Endothelial cell (in vitro differentiated cells): ENCODE measurements around the gene EPHB4. TPM values are rescaled to one million over a fixed set of nuclear protein-coding genes. Genes with fewer than 3 reads are reported as not detected.

Experiments used
- DNase-seq: peaks from one replicate; pipeline ENCODE4 v3.0.0; 2021; ENCODE audit warnings: low spot score
- H3K27ac Mint-ChIP-seq: one replicate; pipeline ENCODE4 v1.8.0; 2021; ENCODE audit warnings: mixed read lengths, inconsistent platforms; ENCODE audit not compliant: unreplicated experiment
- H3K27me3 Mint-ChIP-seq: one replicate; pipeline ENCODE4 v1.8.0; 2021; ENCODE audit warnings: mild to moderate bottlenecking, moderate library complexity, mixed read lengths, inconsistent platforms; ENCODE audit not compliant: unreplicated experiment
- H3K36me3 Mint-ChIP-seq: one replicate; pipeline ENCODE4 v1.8.0; 2021; ENCODE audit warnings: mild to moderate bottlenecking, low read depth, mixed read lengths, inconsistent platforms; ENCODE audit not compliant: unreplicated experiment
- H3K4me1 Mint-ChIP-seq: one replicate; pipeline ENCODE4 v1.8.0; 2021; ENCODE audit warnings: mild to moderate bottlenecking, mixed read lengths, inconsistent platforms; ENCODE audit not compliant: unreplicated experiment
- H3K4me3 Mint-ChIP-seq: one replicate; pipeline ENCODE4 v1.8.0; 2021; ENCODE audit warnings: mild to moderate bottlenecking, mixed read lengths, inconsistent platforms; ENCODE audit not compliant: unreplicated experiment
- H3K9me3 Mint-ChIP-seq: one replicate; pipeline ENCODE4 v1.8.0; 2021; ENCODE audit warnings: mixed read lengths, inconsistent platforms; ENCODE audit not compliant: unreplicated experiment
- total RNA-seq: library from RNA; stranded (reverse); fragmentation: NEBNext Ultra II Directional; extraction: Animal tissue kit (Norgen Biotek cat#: 25700); gene quantifications from one replicate; pipeline ENCODE4 v1.2.1, GENCODE V29; 2021; ENCODE audit not compliant: unreplicated experiment
- TF ChIP-seq, protein P1 (sequence below): fragments of 200-600 bp; sonication (generic); IDR thresholded peaks from one replicate; pipeline ENCODE4 v1.5.0; 2021; ENCODE audit warnings: antibody characterized with exemption; ENCODE audit not compliant: unreplicated experiment

Gene EPHB4
- total RNA-seq, 1 donor from 2014 or later, result 288 TPM

DNA sequence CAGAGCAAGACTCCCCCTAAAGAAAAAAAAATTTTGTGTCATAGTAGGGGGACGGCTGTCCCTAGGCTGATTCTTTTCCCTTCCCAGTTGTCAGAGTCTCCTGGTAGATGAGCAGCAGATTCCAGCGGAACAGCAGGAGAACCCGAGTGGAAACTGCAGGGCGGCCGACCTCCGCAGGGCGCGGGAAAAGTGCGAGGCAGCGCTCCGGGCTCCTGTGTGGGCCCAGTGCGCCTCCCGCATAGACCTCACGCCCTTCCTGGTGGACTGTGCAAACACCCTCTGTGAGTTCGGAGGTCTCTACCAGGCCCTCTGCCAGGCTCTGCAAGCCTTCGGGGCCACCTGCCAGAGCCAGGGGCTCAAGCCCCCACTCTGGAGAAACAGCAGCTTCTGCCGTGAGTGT is 48.0 kb downstream of the EPHB4 start:
- TF ChIP-seq, protein P1, sequence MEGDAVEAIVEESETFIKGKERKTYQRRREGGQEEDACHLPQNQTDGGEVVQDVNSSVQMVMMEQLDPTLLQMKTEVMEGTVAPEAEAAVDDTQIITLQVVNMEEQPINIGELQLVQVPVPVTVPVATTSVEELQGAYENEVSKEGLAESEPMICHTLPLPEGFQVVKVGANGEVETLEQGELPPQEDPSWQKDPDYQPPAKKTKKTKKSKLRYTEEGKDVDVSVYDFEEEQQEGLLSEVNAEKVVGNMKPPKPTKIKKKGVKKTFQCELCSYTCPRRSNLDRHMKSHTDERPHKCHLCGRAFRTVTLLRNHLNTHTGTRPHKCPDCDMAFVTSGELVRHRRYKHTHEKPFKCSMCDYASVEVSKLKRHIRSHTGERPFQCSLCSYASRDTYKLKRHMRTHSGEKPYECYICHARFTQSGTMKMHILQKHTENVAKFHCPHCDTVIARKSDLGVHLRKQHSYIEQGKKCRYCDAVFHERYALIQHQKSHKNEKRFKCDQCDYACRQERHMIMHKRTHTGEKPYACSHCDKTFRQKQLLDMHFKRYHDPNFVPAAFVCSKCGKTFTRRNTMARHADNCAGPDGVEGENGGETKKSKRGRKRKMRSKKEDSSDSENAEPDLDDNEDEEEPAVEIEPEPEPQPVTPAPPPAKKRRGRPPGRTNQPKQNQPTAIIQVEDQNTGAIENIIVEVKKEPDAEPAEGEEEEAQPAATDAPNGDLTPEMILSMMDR, result no peak
- Mint-ChIP-seq H3K36me3 (no peaks in the 10 kb centered on the region), H3K4me3 (no peak overlapping the region), H3K4me1 (no peaks in the 10 kb centered on the region), H3K9me3 (no peaks in the 10 kb centered on the region), H3K27me3 (no peaks in the 10 kb centered on the region), H3K27ac (no peak overlapping the region)
- no peak for DNase-seq

DNA sequence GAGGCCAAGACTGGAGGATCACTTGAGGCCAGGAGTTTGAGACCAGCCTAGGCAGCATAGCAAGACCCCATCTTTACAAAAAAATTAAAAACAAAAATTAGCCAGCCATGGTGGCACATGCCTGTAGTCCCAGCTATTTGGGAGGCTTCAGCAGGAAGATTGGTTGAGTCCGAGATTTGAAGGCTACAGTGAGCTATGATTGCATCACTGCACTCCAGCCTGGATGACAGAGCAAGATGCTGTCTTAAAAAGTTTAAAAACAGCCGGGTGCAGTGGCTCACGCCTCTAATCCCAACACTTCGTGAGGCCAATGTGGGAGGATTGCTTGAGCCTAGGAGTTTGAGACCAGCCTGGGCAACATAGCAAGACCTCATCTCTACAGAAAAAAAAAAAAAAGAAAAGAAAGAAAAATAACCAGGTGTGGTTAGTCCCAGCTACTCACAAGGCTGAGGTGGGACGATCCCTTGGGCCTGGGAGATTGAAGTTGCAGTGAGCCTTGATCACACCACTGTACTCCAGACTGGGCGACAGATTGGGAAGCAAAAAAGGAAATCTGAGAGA is 49.2 kb downstream of the EPHB4 start:
- TF ChIP-seq, protein P1, result no peak

DNA sequence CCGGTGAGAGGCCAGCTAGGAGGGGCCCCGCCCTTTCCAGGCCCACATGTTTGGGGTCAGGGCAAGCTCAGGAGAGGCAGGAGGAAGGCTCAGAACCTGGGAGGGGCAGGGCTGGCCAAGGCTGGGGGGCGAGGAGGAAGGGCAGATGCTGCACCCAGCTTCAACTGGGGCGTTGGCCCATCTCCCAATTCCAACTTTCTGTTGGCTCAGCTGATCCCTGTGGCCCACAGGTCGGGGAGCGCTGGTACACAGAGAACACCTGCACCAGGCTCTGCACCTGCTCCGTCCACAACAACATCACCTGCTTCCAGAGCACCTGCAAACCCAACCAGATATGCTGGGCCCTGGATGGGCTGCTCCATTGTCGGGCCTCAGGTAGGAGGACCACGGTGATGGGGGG is 53.8 kb downstream of the EPHB4 start:
- no peak overlapping the region for H3K27ac Mint-ChIP-seq
- TF ChIP-seq, protein P1, result no peak
- no peak for DNase-seq
- H3K9me3 Mint-ChIP-seq, result no peaks in the 10 kb centered on the region
- no peaks in the 10 kb centered on the region for H3K36me3 Mint-ChIP-seq
- H3K4me1 Mint-ChIP-seq, result no peaks in the 10 kb centered on the region
- peaks cover 4% of the 10 kb centered on the region for H3K27me3 Mint-ChIP-seq
- H3K4me3 Mint-ChIP-seq, result no peak overlapping the region

More for the DNA sequence above, 49.2 kb downstream of the EPHB4 start:
- H3K36me3 Mint-ChIP-seq, result no peaks in the 10 kb centered on the region
- no peak overlapping the region for H3K27ac Mint-ChIP-seq
- H3K4me3 Mint-ChIP-seq, result no peak overlapping the region
- no peaks in the 10 kb centered on the region for H3K9me3 Mint-ChIP-seq
- peaks cover under 1% of the 10 kb centered on the region for H3K27me3 Mint-ChIP-seq
- no peaks in the 10 kb centered on the region for H3K4me1 Mint-ChIP-seq
- no peak for DNase-seq

DNA sequence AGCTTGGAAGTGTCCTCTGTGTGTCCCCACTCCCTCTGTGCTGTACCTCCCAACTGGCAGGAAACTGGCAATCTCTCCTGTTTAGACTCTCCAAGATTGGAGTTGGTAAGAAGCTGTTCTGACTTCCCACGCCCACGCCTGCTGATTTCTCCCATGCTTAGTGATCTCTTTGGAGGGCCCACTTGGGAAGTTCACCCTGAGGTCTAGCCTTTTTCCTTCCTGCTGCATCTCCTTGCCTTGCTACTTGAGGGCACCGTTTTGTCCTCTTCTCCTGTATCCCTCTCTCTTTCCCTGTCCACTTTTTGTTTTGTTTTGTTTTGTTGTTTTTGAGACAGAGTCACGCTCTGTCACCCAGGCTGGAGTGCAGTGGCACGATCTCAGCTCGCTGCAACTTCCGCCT is 58.5 kb downstream of the EPHB4 start:
- H3K4me3 Mint-ChIP-seq, result no peak overlapping the region
- H3K27ac Mint-ChIP-seq, result no peak overlapping the region
- H3K36me3 Mint-ChIP-seq, result no peaks in the 10 kb centered on the region
- H3K9me3 Mint-ChIP-seq, result no peaks in the 10 kb centered on the region
- TF ChIP-seq, protein P1, result no peak
- H3K4me1 Mint-ChIP-seq, result peaks cover 7% of the 10 kb centered on the region
- H3K27me3 Mint-ChIP-seq, result peaks cover 4% of the 10 kb centered on the region
- no peak for DNase-seq

DNA sequence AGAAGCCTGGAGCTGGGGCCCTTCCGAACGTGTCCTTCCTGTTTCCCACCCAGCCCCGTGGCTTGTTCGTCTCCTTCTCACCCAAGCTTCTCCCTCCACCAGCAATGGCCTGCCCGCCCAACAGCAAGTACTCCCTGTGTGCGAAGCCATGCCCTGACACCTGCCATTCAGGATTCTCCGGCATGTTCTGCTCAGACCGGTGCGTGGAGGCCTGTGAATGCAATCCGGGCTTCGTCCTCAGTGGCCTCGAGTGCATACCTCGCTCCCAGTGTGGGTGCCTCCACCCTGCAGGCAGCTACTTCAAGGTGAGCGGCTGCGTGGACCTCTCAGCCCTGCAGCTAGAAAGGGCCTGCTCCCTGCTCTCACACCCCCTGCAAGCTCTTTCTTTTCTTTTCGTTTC is 62.1 kb downstream of the EPHB4 start:
- H3K27ac Mint-ChIP-seq, result no peak overlapping the region
- no peaks in the 10 kb centered on the region for H3K36me3 Mint-ChIP-seq
- peaks cover 4% of the 10 kb centered on the region for H3K27me3 Mint-ChIP-seq
- peaks cover 7% of the 10 kb centered on the region for H3K4me1 Mint-ChIP-seq
- no peak overlapping the region for H3K4me3 Mint-ChIP-seq
- TF ChIP-seq, protein P1, result no peak
- DNase-seq, result no peak
- H3K9me3 Mint-ChIP-seq, result no peaks in the 10 kb centered on the region
